Right lobe of liver (tissue), 6 donors: Measurements from ENCODE around the gene NUCKS1. TPM values are rescaled to one million over a fixed set of nuclear protein-coding genes. Genes with fewer than 3 reads are reported as not detected.

ENCODE experiments used
- ATAC-seq, 4 donors: fragments of 200-7000 bp; cut with Tn5 transposase; one replicate each; pipeline ENCODE4 v1.9.1; 2020; ENCODE audit warnings: mild to moderate bottlenecking in 4 of 4, moderate library complexity in 4 of 4
- DNase-seq, 3 donors: peaks; one replicate each; pipeline ENCODE4 v3.0.0-alpha.2; 2020
- H3K27ac ChIP-seq, 3 donors: fragments of 200-600 bp; one replicate each; pipeline ENCODE4 v1.8.0; 2022
- H3K27me3 ChIP-seq, 2 donors: fragments of 200-600 bp; one replicate each; pipeline ENCODE4 v1.8.0; 2022
- H3K36me3 ChIP-seq, 4 donors: fragments of 200-600 bp; sonication (generic) in 1 of 4; one replicate each; pipeline versions ENCODE4 v1.5.1 to v1.8.0; 2017 to 2022; ENCODE audit warnings: control low read depth in 1 of 4
- H3K4me1 ChIP-seq, 4 donors: fragments of 200-600 bp; sonication (generic) in 1 of 4; one replicate each; pipeline versions ENCODE4 v1.5.1 to v1.8.0; 2017 to 2022; ENCODE audit warnings: control low read depth in 1 of 4
- H3K4me3 ChIP-seq, 3 donors: fragments of 200-600 bp; one replicate each; pipeline ENCODE4 v1.8.0; 2022
- H3K9me3 ChIP-seq, 4 donors: fragments of 200-600 bp; sonication (generic) in 1 of 4; one replicate each; pipeline versions ENCODE4 v1.5.1 to v1.8.0; 2017 to 2022; ENCODE audit warnings: control low read depth in 1 of 4
- POLR2A ChIP-seq: fragments of 450-650 bp; IDR thresholded peaks from one replicate; pipeline ENCODE4 v1.6.1; 2017; ENCODE audit warnings: antibody characterized with exemption, mild to moderate bottlenecking
- WGBS: methylation state at CpG from one replicate; pipeline ENCODE4 v1.1.6; 2018; ENCODE audit warnings: low coverage, low lambda C conversion rate; ENCODE audit not compliant: insufficient coverage; ENCODE audit errors: missing lambda C conversion rate; 5-methylcytosine and 5-hydroxymethylcytosine counted together
- intact Hi-C, 2 donors: fragments of 100-400 bp; cut with DNase I; formaldehyde crosslinking; loops; one replicate each; pipeline versions ENCODE4 v1.11.2 to v1.14.1; 2022
- total RNA-seq, 6 experiments: library from RNA; depleted of rRNA in 2 of 6; stranded (reverse); fragments of >200 nt in 2 of 6; fragmentation: NEBNext Ultra II Directional in 3 of 6; extraction: Animal tissue kit (Norgen Biotek cat#: 25700) in 3 of 6; gene quantifications; one replicate each; pipeline versions ENCODE4 v1.1.0 to v1.2.4, GENCODE V29; 2016 to 2023
- TF ChIP-seq, protein P1 (sequence below), 4 donors: fragments of 200-600 bp in 3 of 4; fragments of 450-650 bp in 1 of 4; IDR thresholded peaks; one replicate each; pipeline versions ENCODE4 v1.5.1 to v1.8.0; 2016 to 2022; ENCODE audit warnings: antibody characterized with exemption in 4 of 4, mild to moderate bottlenecking in 2 of 4
- donor health status: DM: no; HTN: yes; CAD: no.
- donor health status: DM: no; HTN: no; CAD: no.
- donor health status: DM: no; HTN: no; CAD: no.
- donor health status: DM: no; HTN: yes; CAD: no.
- donor health status: DM: no; HTN: yes; CAD: no.

NUCKS1 gene
- total RNA-seq, 6 experiments from 2014 or later = 32.8 to 91.1 (median 68.6) TPM

DNA sequence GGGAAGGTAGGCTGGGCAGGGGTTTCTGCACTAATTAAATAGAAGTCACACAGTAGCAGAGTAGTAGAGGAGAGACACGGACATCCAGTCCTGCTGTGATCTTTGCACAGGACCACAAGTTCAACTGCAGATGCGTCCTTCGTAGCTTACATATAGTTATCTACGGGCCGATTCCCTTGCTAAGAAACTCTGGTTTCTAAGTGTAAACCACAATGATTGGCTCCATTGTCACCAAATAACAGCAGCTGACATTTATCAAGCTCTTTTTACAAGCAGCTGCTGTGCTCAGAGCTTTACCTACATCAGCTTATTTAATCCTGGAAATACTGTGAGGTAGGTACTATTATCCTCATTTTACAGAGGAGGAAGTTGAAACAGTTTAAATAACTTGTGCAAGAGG is 72.8 kb downstream of the NUCKS1 start:
- Histone ChIP-seq H3K9me3 (no peaks in the 10 kb centered on the region), H3K27ac (peak overlapping the region; percentile 18 to 73 (median 69)), H3K36me3 (no peaks in the 10 kb centered on the region), H3K4me1 (peaks cover 0 to 64% (median 31%) of the 10 kb centered on the region in 4 donors), H3K4me3 (peak overlapping the region in 1 of 3 donors; percentile 8), H3K27me3 (no peaks in the 10 kb centered on the region)
- intact Hi-C loops = no loop called here
- ATAC-seq (no peak), DNase-seq (no peak)
- TF ChIP-seq POLR2A = no peak
- TF ChIP-seq, protein P1, sequence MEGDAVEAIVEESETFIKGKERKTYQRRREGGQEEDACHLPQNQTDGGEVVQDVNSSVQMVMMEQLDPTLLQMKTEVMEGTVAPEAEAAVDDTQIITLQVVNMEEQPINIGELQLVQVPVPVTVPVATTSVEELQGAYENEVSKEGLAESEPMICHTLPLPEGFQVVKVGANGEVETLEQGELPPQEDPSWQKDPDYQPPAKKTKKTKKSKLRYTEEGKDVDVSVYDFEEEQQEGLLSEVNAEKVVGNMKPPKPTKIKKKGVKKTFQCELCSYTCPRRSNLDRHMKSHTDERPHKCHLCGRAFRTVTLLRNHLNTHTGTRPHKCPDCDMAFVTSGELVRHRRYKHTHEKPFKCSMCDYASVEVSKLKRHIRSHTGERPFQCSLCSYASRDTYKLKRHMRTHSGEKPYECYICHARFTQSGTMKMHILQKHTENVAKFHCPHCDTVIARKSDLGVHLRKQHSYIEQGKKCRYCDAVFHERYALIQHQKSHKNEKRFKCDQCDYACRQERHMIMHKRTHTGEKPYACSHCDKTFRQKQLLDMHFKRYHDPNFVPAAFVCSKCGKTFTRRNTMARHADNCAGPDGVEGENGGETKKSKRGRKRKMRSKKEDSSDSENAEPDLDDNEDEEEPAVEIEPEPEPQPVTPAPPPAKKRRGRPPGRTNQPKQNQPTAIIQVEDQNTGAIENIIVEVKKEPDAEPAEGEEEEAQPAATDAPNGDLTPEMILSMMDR (IDR thresholded peaks at IDR 0.05) = no peak
- 6% methylated on average over 4 of the region's 5 CpGs for WGBS

DNA sequence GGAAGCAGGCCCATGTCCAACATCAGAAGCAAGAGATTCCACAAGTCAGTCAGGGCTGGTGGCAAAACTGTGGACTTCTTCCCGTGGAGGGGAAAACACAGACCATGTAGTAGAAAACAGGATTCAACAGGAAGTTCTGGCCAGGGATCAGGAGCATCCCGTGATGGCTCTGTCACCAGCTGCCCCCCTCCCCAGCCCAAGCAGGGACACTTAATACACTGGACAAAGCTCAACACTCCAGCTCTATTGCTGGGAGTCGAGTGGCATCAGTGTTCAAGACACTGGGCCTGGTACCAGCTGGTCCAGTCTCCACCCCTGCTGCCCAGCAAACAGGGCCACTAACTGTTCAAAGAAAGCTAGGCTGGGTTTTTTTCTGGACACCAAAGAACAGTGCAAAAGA is 73.4 kb downstream of the NUCKS1 start:
- Histone ChIP-seq H3K27ac (peak overlapping the region; percentile 29 to 73 (median 69)), H3K4me1 (peaks cover 0 to 70% (median 34%) of the 10 kb centered on the region in 4 donors), H3K36me3 (no peaks in the 10 kb centered on the region), H3K4me3 (peak overlapping the region in 1 of 3 donors; percentile 15), H3K9me3 (no peaks in the 10 kb centered on the region), H3K27me3 (no peaks in the 10 kb centered on the region)
- 31% methylated on average over 2 of the region's 3 CpGs for WGBS
- ATAC-seq (peak in 2 of 4 donors; percentile 3 to 7), DNase-seq (no peak)
- intact Hi-C loops = no loop called here
- no peak for TF ChIP-seq POLR2A
- TF ChIP-seq, protein P1 (IDR thresholded peaks at IDR 0.05) = no peak

DNA sequence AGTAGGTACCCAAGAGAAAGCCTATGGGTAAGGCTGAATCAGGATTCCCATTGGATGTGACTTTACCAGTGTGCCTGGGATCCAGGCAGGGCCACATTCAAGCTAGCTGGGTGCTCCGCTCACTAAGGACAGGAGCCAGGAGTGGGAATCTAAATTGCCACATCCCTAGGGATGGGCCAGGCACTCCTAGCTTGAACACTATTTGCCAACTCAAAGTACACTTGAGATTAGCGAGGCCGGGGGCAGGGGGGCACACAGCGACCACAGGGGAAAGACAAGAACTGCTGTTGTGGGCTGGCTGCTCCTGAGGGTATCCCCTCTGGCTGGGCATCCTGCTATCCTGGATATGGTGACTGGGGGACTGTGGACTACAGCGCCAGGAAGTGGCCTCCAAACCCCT is 74.0 kb downstream of the NUCKS1 start:
- peak overlapping the region; percentile 29 to 69 (median 31) for H3K27ac ChIP-seq
- intact Hi-C loops = no loop called here
- DNase-seq (peak; percentile 48 to 82 (median 74)), ATAC-seq (peak; percentile 43 to 62 (median 54))
- H3K4me1 ChIP-seq = peaks cover 0 to 73% (median 35%) of the 10 kb centered on the region in 4 donors
- H3K9me3 ChIP-seq = no peaks in the 10 kb centered on the region
- TF ChIP-seq, protein P1 (IDR thresholded peaks at IDR 0.05) = no peak
- TF ChIP-seq POLR2A = no peak
- 10% methylated on average over 4 of the region's 5 CpGs for WGBS
- H3K36me3 ChIP-seq = no peaks in the 10 kb centered on the region
- H3K27me3 ChIP-seq = no peaks in the 10 kb centered on the region
- H3K4me3 ChIP-seq = peak overlapping the region in 2 of 3 donors; percentile 2 to 23

DNA sequence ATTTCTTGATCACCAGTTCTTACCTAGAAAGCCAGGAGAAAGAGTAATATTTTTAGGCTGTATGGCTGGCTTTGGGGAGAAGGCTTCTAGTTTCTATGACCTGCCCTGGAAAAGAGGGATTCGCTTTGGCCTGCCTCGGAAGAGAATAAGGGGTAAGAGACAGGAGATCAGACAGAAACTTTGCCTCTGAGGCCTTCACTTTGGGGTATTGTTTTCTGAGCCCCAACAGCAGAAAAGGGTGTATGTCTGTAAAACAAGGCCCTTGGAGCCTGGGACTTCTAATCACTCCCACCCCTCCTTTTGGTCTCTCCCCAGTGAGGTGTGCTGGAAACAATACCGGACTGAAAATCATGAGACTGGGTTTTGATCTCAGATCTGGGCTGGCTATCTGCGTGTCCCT is 74.7 kb downstream of the NUCKS1 start:
- DNase-seq (no peak), ATAC-seq (no peak)
- Histone ChIP-seq H3K27me3 (no peaks in the 10 kb centered on the region), H3K4me3 (no peak overlapping the region), H3K27ac (peak overlapping the region in 2 of 3 donors; percentile 29 to 69), H3K36me3 (no peaks in the 10 kb centered on the region), H3K9me3 (no peaks in the 10 kb centered on the region), H3K4me1 (peaks cover 0 to 77% (median 37%) of the 10 kb centered on the region in 4 donors)
- intact Hi-C loops = no loop called here
- WGBS = 89% methylated on average over 3 of the region's 4 CpGs
- TF ChIP-seq, protein P1 (IDR thresholded peaks at IDR 0.05) = no peak
- TF ChIP-seq POLR2A = no peak
